ENCODE results near the gene CHN2. TPM values are rescaled to one million over a fixed set of nuclear protein-coding genes. Genes with fewer than 3 reads are reported as not detected.

The CHN2 gene
- total RNA-seq, 6 experiments from 2014 or later: not detected

- Mint-ChIP-seq H3K9me3 (no peaks in the 10 kb centered on the region), H3K36me3 (ENCODE audit: low read depth) (no peaks in the 10 kb centered on the region), H3K27ac (no peak overlapping the region), H3K4me1 (ENCODE audit: low read depth) (peaks cover 12% of the 10 kb centered on the region; the same call in 1 of the 2 replicates), H3K27me3 (ENCODE audit: insufficient read depth) (peaks cover 23% of the 10 kb centered on the region), H3K4me3 (no peak overlapping the region)
- TF ChIP-seq, protein P1, sequence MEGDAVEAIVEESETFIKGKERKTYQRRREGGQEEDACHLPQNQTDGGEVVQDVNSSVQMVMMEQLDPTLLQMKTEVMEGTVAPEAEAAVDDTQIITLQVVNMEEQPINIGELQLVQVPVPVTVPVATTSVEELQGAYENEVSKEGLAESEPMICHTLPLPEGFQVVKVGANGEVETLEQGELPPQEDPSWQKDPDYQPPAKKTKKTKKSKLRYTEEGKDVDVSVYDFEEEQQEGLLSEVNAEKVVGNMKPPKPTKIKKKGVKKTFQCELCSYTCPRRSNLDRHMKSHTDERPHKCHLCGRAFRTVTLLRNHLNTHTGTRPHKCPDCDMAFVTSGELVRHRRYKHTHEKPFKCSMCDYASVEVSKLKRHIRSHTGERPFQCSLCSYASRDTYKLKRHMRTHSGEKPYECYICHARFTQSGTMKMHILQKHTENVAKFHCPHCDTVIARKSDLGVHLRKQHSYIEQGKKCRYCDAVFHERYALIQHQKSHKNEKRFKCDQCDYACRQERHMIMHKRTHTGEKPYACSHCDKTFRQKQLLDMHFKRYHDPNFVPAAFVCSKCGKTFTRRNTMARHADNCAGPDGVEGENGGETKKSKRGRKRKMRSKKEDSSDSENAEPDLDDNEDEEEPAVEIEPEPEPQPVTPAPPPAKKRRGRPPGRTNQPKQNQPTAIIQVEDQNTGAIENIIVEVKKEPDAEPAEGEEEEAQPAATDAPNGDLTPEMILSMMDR (IDR thresholded peaks at IDR 0.05): no peak
- DNase-seq: no peak
Observed at GRCh38 chr7:29414216-29414615, 219.6 kb downstream of the CHN2 start.

GRCh38 chr7:29415215-29415614 lies 220.6 kb downstream of the CHN2 start:
- no peak overlapping the region for H3K4me3 Mint-ChIP-seq
- no peaks in the 10 kb centered on the region for H3K36me3 Mint-ChIP-seq (ENCODE audit: low read depth)
- no peaks in the 10 kb centered on the region for H3K9me3 Mint-ChIP-seq
- DNase-seq: no peak
- peaks cover 23% of the 10 kb centered on the region for H3K27me3 Mint-ChIP-seq (ENCODE audit: insufficient read depth)
- TF ChIP-seq, protein P1 (IDR thresholded peaks at IDR 0.05): no peak
- no peak overlapping the region for H3K27ac Mint-ChIP-seq
- peaks cover 12% of the 10 kb centered on the region; the same call in 1 of the 2 replicates for H3K4me1 Mint-ChIP-seq (ENCODE audit: low read depth)

- Mint-ChIP-seq H3K9me3 (no peaks in the 10 kb centered on the region), H3K36me3 (ENCODE audit: low read depth) (no peaks in the 10 kb centered on the region), H3K27me3 (ENCODE audit: insufficient read depth) (peaks cover 20% of the 10 kb centered on the region), H3K27ac (no peak overlapping the region), H3K4me3 (no peak overlapping the region), H3K4me1 (ENCODE audit: low read depth) (peaks cover 12% of the 10 kb centered on the region; the same call in 1 of the 2 replicates)
- TF ChIP-seq, protein P1 (IDR thresholded peaks at IDR 0.05): no peak
- DNase-seq: no peak
Observed at GRCh38 chr7:29416276-29416937, 221.8 kb downstream of the CHN2 start.

DNA sequence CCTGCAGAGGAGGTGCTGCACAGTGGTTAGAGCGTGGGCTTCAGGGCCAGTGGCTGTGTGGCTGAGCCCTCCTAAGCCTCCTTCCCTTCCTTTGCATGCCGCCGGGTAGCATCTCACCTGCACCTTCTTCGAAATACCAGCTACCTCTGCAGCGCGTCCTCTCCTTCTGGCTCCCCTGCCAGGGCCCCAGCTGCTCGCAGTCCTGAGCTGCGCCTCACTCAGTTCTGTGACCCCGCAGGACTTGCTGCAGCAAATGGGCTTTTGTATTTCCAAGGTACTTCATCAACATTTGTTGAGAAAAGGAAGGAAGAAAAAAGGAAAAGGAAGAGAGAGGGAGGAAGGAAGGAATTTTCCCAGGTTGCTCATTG lies 222.3 kb downstream of the CHN2 start:
- no peak overlapping the region for H3K4me3 Mint-ChIP-seq
- DNase-seq: no peak
- no peaks in the 10 kb centered on the region for H3K36me3 Mint-ChIP-seq (ENCODE audit: low read depth)
- peaks cover 12% of the 10 kb centered on the region; the same call in 1 of the 2 replicates for H3K4me1 Mint-ChIP-seq (ENCODE audit: low read depth)
- no peak overlapping the region for H3K27ac Mint-ChIP-seq
- TF ChIP-seq, protein P1 (IDR thresholded peaks at IDR 0.05): no peak
- no peaks in the 10 kb centered on the region for H3K9me3 Mint-ChIP-seq
- H3K27me3 Mint-ChIP-seq (ENCODE audit: insufficient read depth): peaks cover 18% of the 10 kb centered on the region

- Mint-ChIP-seq H3K36me3 (ENCODE audit: low read depth) (no peaks in the 10 kb centered on the region), H3K4me3 (no peak overlapping the region), H3K9me3 (no peaks in the 10 kb centered on the region), H3K27me3 (ENCODE audit: insufficient read depth) (peaks cover 18% of the 10 kb centered on the region), H3K27ac (no peak overlapping the region), H3K4me1 (ENCODE audit: low read depth) (peaks cover 9% of the 10 kb centered on the region; the same call in 1 of the 2 replicates)
- TF ChIP-seq, protein P1 (IDR thresholded peaks at IDR 0.05): no peak
- DNase-seq: no peak
Observed at GRCh38 chr7:29418056-29418455, 223.5 kb downstream of the CHN2 start.

Measured in HFFc6 (cell line).